ENCODE results near the gene CPEB4. TPM values are rescaled to one million over a fixed set of nuclear protein-coding genes. Genes with fewer than 3 reads are reported as not detected.

The CPEB4 gene
- total and polyA plus RNA-seq, 9 of the 15 experiments (the other 6 are each of a cell fraction or from before 2014, with no cell fraction given), result 7.4 to 21.3 (median 12.4) TPM

GRCh38 chr5:173855162-173855994 is 32.8 kb upstream of the CPEB4 start (continued):
- no peak for TF ChIP-seq TEAD2 (tag; IDR thresholded peaks at IDR 0.05)
- TF ChIP-seq KDM4B (IDR thresholded peaks at IDR 0.05; ENCODE audit: borderline replicate concordance in 2 of 2, low read depth in 1 of 2), result no peak
- peak; percentile 66 for TF ChIP-seq ATF3 (IDR thresholded peaks at IDR 0.05)
- peak; percentile 45; the same call in 1 of the 2 replicates for TF ChIP-seq ATF3 (CRISPR knock-in tag; conservative IDR thresholded peaks at IDR 0.05)
- no peak for TF ChIP-seq ZFP30 (CRISPR knock-in tag; IDR thresholded peaks at IDR 0.05; ENCODE audit: borderline replicate concordance)
- no peak for TF ChIP-seq SRSF7 (optimal IDR thresholded peaks at IDR 0.05; ENCODE audit: low read depth, low read length)
- no peak for TF ChIP-seq THAP7 (CRISPR knock-in tag; IDR thresholded peaks at IDR 0.05)
- TF ChIP-seq BACH1 (tag; IDR thresholded peaks at IDR 0.05), result peak; percentile 68; the same call in 1 of the 2 replicates
- peak; percentile 50 to 61; a peak in 1 of 4 replicates for TF ChIP-seq MAZ (CRISPR knock-in tag; conservative IDR thresholded peaks at IDR 0.05 in 1 of 2, IDR thresholded peaks at IDR 0.05 in 1 of 2)
- no peak for TF ChIP-seq DLX4 (CRISPR knock-in tag; IDR thresholded peaks at IDR 0.05)
- TF ChIP-seq SAFB (IDR thresholded peaks at IDR 0.05; ENCODE audit: borderline replicate concordance, low read depth, low read length), result no peak
- TF ChIP-seq XRCC5 (IDR thresholded peaks at IDR 0.05; ENCODE audit: low read depth, low read length), result 0 out of 2 replicates have a peak, but pooled peaks have one; percentile 49
- TF ChIP-seq CCAR2 (IDR thresholded peaks at IDR 0.05; ENCODE audit: low read depth, low read length), result no peak
- TF ChIP-seq BMI1 (IDR thresholded peaks at IDR 0.05; ENCODE audit: low read length), result no peak
- TF ChIP-seq SMAD3 (CRISPR knock-in tag; conservative IDR thresholded peaks at IDR 0.05), result peak; percentile 86
- peak; percentile 94 for TF ChIP-seq MTA3 (IDR thresholded peaks at IDR 0.05; ENCODE audit: borderline replicate concordance)
